Vagina (tissue), 2 donors: ENCODE measurements around the gene SUSD2. TPM values are rescaled to one million over a fixed set of nuclear protein-coding genes. Genes with fewer than 3 reads are reported as not detected.
"Not testable (repeated sequence)": the region's sequence is repeated elsewhere in the genome, so short reads cannot be mapped to it uniquely, and the experiment has no call there.

ENCODE experiments used
- DNase-seq, 2 donors: peaks; one replicate each; pipeline ENCODE4 v3.0.0-alpha.2; 2017; ENCODE audit errors: extremely low spot score in 2 of 2
- H3K27ac ChIP-seq: fragments of 200-600 bp; sonication (generic); one replicate; pipeline ENCODE4 v1.5.1; 2019
- H3K27me3 ChIP-seq: fragments of 200-600 bp; sonication (generic); one replicate; pipeline ENCODE4 v1.5.1; 2019
- H3K36me3 ChIP-seq, 2 donors: fragments of 200-600 bp; sonication (generic); one replicate each; pipeline ENCODE4 v1.5.1; 2017 to 2019
- H3K4me1 ChIP-seq: fragments of 200-600 bp; sonication (generic); one replicate; pipeline ENCODE4 v1.5.1; 2019
- H3K4me3 ChIP-seq, 2 donors: fragments of 200-600 bp; sonication (generic); 1 replicate in 1 of 2; 2 replicates in 1 of 2; pipeline ENCODE4 v1.5.1; 2016 to 2019
- H3K9me3 ChIP-seq: fragments of 200-600 bp; sonication (generic); one replicate; pipeline ENCODE4 v1.5.1; 2019
- CTCF ChIP-seq, 3 experiments: fragments of 450-650 bp in 2 of 3; fragments of 200-600 bp in 1 of 3; sonication (generic) in 1 of 3; IDR thresholded peaks; one replicate each; pipeline ENCODE4 v1.5.1; 2017 to 2019; ENCODE audit warnings: antibody characterized with exemption in 3 of 3, mild to moderate bottlenecking in 2 of 3, moderate library complexity in 2 of 3
- POLR2A ChIP-seq, 2 donors: fragments of 450-650 bp; IDR thresholded peaks; one replicate each; pipeline ENCODE4 v1.6.1; 2017; ENCODE audit warnings: antibody characterized with exemption in 2 of 2, mild to moderate bottlenecking in 2 of 2, moderate library complexity in 2 of 2
- POLR2AphosphoS5 ChIP-seq, 2 donors: sonication (generic); formaldehyde crosslinking; IDR thresholded peaks; one replicate each; pipeline ENCODE4 v1.9.0; 2017; ENCODE audit warnings: antibody characterized with exemption in 2 of 2, mild to moderate bottlenecking in 2 of 2, low read depth in 1 of 2; ENCODE audit not compliant: insufficient read depth in 1 of 2
- intact Hi-C: fragments of 100-400 bp; cut with DNase I; formaldehyde crosslinking; loops from one replicate; pipeline ENCODE4 v1.15.1; 2023
- total RNA-seq: library from RNA; depleted of rRNA; stranded (reverse); fragments of >200 nt; gene quantifications from one replicate; pipeline ENCODE4 v1.2.3, GENCODE V29; 2016

The SUSD2 gene
- total RNA-seq, 1 donor from 2014 or later: 9.1 TPM

- Histone ChIP-seq H3K36me3 (no peaks in the 10 kb centered on the region), H3K27ac (no peak overlapping the region), H3K9me3 (no peaks in the 10 kb centered on the region), H3K4me1 (peaks cover 26% of the 10 kb centered on the region), H3K4me3 (no peak overlapping the region), H3K27me3 (no peaks in the 10 kb centered on the region)
- no peak for TF ChIP-seq CTCF (IDR thresholded peaks at IDR 0.05)
- TF ChIP-seq POLR2A (IDR thresholded peaks at IDR 0.05): no peak
- no peak for TF ChIP-seq POLR2AphosphoS5 (IDR thresholded peaks at IDR 0.05; ENCODE audit: insufficient read depth in 1 of 2, low read depth in 1 of 2)
- intact Hi-C loops: no loop called here
- DNase-seq: no peak
These were observed 10.6 kb downstream of the SUSD2 start for GRCh38 chr22:24191893-24192292.

DNA sequence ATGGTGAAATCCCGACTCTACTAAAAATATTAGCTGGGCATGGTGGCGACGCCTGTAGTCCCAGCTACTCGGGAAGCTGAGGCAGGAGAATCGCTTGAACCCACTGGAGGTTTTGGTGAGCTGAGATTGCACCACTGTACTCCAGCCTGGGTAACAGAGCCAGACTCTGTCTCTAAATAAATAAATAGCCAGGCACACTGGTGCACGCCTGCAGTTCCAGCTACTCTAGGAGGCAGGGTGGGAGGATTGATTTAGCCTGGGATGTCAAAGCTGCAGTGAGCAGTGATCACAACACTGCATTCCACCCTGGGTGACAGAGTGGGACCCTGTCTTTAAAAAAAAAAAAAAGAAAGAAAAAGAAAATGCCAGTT lies 17.4 kb downstream of the SUSD2 start:
- no peaks in the 10 kb centered on the region for H3K36me3 ChIP-seq
- no peaks in the 10 kb centered on the region for H3K27me3 ChIP-seq
- DNase-seq: no peak
- H3K27ac ChIP-seq: peak overlapping the region; percentile 52
- no peak for TF ChIP-seq CTCF (IDR thresholded peaks at IDR 0.05)
- TF ChIP-seq POLR2AphosphoS5 (IDR thresholded peaks at IDR 0.05; ENCODE audit: insufficient read depth in 1 of 2, low read depth in 1 of 2): no peak
- no peak for TF ChIP-seq POLR2A (IDR thresholded peaks at IDR 0.05)
- no peaks in the 10 kb centered on the region for H3K9me3 ChIP-seq
- H3K4me1 ChIP-seq: peaks cover 18% of the 10 kb centered on the region
- no peak overlapping the region for H3K4me3 ChIP-seq
- intact Hi-C loops: no loop called here

- Histone ChIP-seq H3K4me3 (no peak overlapping the region), H3K36me3 (no peaks in the 10 kb centered on the region), H3K27ac (no peak overlapping the region), H3K27me3 (no peaks in the 10 kb centered on the region), H3K4me1 (peaks cover 14% of the 10 kb centered on the region), H3K9me3 (no peaks in the 10 kb centered on the region)
- TF ChIP-seq POLR2AphosphoS5 (IDR thresholded peaks at IDR 0.05; ENCODE audit: insufficient read depth in 1 of 2, low read depth in 1 of 2) (no peak), POLR2A (IDR thresholded peaks at IDR 0.05) (no peak), CTCF (IDR thresholded peaks at IDR 0.05) (no peak)
- intact Hi-C loops: no loop called here
- DNase-seq: no peak
These were observed 19.4 kb downstream of the SUSD2 start for GRCh38 chr22:24200619-24201212.

- no peaks in the 10 kb centered on the region for H3K27me3 ChIP-seq
- H3K9me3 ChIP-seq: no peaks in the 10 kb centered on the region
- H3K27ac ChIP-seq: no peak overlapping the region
- H3K4me3 ChIP-seq: no peak overlapping the region
- H3K4me1 ChIP-seq: peaks cover 15% of the 10 kb centered on the region
- TF ChIP-seq POLR2AphosphoS5 (IDR thresholded peaks at IDR 0.05; ENCODE audit: insufficient read depth in 1 of 2, low read depth in 1 of 2) (no peak), CTCF (IDR thresholded peaks at IDR 0.05) (no peak), POLR2A (IDR thresholded peaks at IDR 0.05) (no peak)
- DNase-seq: no peak
- intact Hi-C loops: no loop called here
- no peaks in the 10 kb centered on the region for H3K36me3 ChIP-seq
These were observed 20.7 kb downstream of the SUSD2 start for GRCh38 chr22:24201681-24202614.

DNA sequence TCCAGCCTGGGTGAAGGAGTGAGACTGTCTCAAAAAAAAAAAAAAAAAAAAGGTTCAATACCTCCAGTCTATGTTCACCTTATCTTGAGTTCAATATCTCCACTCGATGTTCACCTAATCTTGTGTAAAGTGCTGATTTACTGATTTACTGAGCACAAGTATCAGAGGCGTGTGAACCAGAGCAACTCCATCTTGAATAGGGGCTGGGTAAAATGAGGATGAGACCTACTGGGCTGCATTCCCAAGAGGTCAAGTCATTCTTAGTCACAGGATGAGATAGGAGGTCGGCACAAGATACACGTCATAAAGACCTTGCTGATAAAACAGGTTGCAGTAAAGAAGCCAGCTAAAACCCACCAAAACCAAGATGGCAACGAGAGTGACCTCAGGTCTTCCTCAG lies 22.6 kb downstream of the SUSD2 start:
- intact Hi-C loops, H3K4me3 ChIP-seq, DNase-seq, H3K36me3 ChIP-seq, H3K9me3 ChIP-seq, H3K27ac ChIP-seq, H3K27me3 ChIP-seq: not testable (repeated sequence)
- peaks cover 26% of the 10 kb centered on the region for H3K4me1 ChIP-seq
